Measurements from ENCODE around the gene FCAR.
A peak's percentile ranks its signal among the peaks of the same experiment; 100 is the strongest.
"Not testable (repeated sequence)": the region's sequence is repeated elsewhere in the genome, so short reads cannot be mapped to it uniquely, and the experiment has no call there.

The FCAR gene

DNA sequence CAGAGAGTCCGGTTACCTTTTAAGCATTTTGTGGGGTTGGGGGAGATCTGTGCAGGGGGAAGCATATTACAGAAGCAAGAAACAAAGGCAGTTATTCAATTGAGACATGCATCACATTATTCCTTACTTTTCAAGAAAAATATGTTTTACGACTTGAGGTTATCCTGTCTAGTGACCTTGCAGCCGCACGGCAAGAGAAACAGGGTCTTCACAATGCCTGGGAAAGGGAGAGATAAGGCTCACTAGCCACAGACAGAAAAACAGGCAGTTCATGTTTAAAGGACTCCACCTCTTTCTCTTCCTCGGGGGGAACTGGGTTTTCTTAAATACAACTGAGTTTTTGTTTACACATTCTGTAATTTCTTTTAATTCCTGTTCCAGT lies 31.4 kb downstream of the FCAR start:
- no peaks in the 10 kb centered on the region for H3K27me3 ChIP-seq (ENCODE audit: insufficient read depth, low read length)
- no peak overlapping the region for H3K4ac ChIP-seq (ENCODE audit: low read depth, low read length)
- no peaks in the 10 kb centered on the region for H3K36me3 ChIP-seq (ENCODE audit: control insufficient read depth in 1 of 2, insufficient read depth in 2 of 2, low read length in 2 of 2)
- WGBS (ENCODE audit: extremely low coverage, insufficient coverage, insufficient read length): no CpG with 5 or more reads among the region's 5 CpGs
- no peak overlapping the region for H3K9ac ChIP-seq (ENCODE audit: low read length)
- H2BK120ac ChIP-seq (ENCODE audit: insufficient read depth, low read length, poor library complexity): no peak overlapping the region
- H2AK5ac ChIP-seq (ENCODE audit: low read length): no peak overlapping the region
- no peak overlapping the region for H2BK12ac ChIP-seq (ENCODE audit: low read length)
- H3K4me2 ChIP-seq (ENCODE audit: low read length): no peak overlapping the region
- H3K4me3 ChIP-seq (ENCODE audit: low read depth, low read length): no peak overlapping the region
- no peak overlapping the region for H4K91ac ChIP-seq (ENCODE audit: low read depth, low read length)
- H3K14ac ChIP-seq (ENCODE audit: low read length): no peak overlapping the region
- no peak overlapping the region for H4K12ac ChIP-seq (ENCODE audit: low read depth, low read length)
- no peak overlapping the region for H2AFZ ChIP-seq (ENCODE audit: insufficient read depth, low read length, poor library complexity)
- no peak overlapping the region for H3K18ac ChIP-seq (ENCODE audit: low read length)
- H4K8ac ChIP-seq (ENCODE audit: low read depth, low read length): no peak overlapping the region
- peak overlapping the region; percentile 70 for H3K27ac ChIP-seq (ENCODE audit: low read depth, low read length)
- H3K4me1 ChIP-seq (ENCODE audit: control insufficient read depth in 1 of 2, insufficient read depth in 2 of 2, low read length in 2 of 2): peaks cover 10 to 12% of the 10 kb centered on the region in 2 experiments
- no peak overlapping the region for H3K23ac ChIP-seq (ENCODE audit: low read length)
- H3K79me2 ChIP-seq (ENCODE audit: control insufficient read depth, insufficient read depth, low read length, poor library complexity): no peaks in the 10 kb centered on the region
- H3K9me3 ChIP-seq (ENCODE audit: insufficient read depth, low read depth, low read length): peaks cover 6% of the 10 kb centered on the region
- peaks cover 12% of the 10 kb centered on the region for H3K79me1 ChIP-seq (ENCODE audit: low read length)
- DNase-seq: no peak
- H2BK5ac ChIP-seq (ENCODE audit: low read depth, low read length, poor library complexity): no peak overlapping the region

DNA sequence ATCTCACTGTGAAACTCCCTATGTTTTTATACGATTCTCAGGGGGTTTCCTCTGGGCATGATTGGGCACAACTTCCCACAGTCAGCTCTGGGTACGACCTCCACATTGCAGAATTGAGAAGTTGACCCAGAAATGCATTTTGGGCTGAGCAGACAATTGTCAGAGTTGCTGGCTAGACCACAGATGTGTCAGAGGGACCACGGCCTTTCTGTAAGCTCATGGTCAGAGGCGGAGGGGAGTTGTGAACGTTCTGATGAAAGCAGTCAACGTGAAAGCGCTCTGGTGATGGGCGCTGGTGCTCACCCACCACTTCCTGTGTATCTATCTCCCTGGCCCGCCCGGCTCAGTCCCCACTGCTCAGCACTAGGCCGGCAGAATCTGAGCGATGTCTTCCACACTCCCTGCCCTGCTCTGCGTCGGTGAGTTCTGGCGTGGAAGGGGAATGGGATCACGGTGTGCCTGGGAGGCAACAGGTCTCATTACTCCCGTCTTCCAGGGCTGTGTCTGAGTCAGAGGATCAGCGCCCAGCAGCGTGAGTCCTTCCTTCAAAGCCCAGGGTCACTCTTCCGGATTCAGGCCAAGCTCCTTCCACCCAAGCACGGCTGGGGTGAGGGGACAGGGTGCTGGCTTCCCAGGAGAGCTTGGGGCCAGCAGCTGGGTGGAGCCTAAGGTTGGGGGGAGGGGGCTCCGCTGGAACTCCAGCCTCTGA lies 31.9 kb downstream of the FCAR start, which contains the start of gene NCR1:
TSS of gene NCR1 (plus strand) at position 346 of the 709 bp plus-strand sequence. CDS start at position 386, 40 bp downstream.
- no CpG with 5 or more reads among the region's 22 CpGs for WGBS (ENCODE audit: extremely low coverage, insufficient coverage, insufficient read length)

DNA sequence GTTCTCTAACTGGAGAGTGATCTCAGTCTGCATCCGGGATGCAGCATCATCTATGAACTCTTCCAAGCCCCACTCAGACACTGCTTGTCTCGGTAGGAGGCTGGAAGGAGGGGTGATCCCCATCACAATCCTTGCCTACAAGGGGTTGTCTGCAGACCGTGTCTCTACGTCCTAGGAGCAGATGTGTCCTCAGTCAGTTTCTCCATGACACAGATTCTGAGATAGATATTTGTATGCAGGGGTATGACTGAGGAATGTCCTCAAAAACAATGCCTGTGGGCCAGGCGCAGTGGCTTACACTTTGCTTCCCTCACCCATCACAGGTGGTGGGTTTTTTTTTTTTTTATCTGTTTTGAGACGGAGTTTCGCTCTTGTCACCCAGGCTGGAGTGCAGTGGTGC lies 32.8 kb downstream of the FCAR start:
- DNase-seq: no peak
- Histone ChIP-seq H3K4ac (ENCODE audit: low read depth, low read length) (no peak overlapping the region), H3K23ac (ENCODE audit: low read length) (no peak overlapping the region), H3K14ac (ENCODE audit: low read length) (no peak overlapping the region), H3K27me3 (ENCODE audit: insufficient read depth, low read length) (no peaks in the 10 kb centered on the region), H3K79me1 (ENCODE audit: low read length) (peaks cover 10% of the 10 kb centered on the region), H4K8ac (ENCODE audit: low read depth, low read length) (peak overlapping the region; percentile 11), H3K4me2 (ENCODE audit: low read length) (no peak overlapping the region), H3K9me3 (ENCODE audit: insufficient read depth, low read depth, low read length) (peaks cover 6% of the 10 kb centered on the region), H3K18ac (ENCODE audit: low read length) (no peak overlapping the region), H3K79me2 (ENCODE audit: control insufficient read depth, insufficient read depth, low read length, poor library complexity) (no peaks in the 10 kb centered on the region), H2BK5ac (ENCODE audit: low read depth, low read length, poor library complexity) (no peak overlapping the region), H4K12ac (ENCODE audit: low read depth, low read length) (no peak overlapping the region), H3K36me3 (ENCODE audit: control insufficient read depth in 1 of 2, insufficient read depth in 2 of 2, low read length in 2 of 2) (no peaks in the 10 kb centered on the region), H2AFZ (ENCODE audit: insufficient read depth, low read length, poor library complexity) (no peak overlapping the region), H2BK120ac (ENCODE audit: insufficient read depth, low read length, poor library complexity) (no peak overlapping the region), H2BK12ac (ENCODE audit: low read length) (peak overlapping the region; percentile 5), H2AK5ac (ENCODE audit: low read length) (peak overlapping the region; percentile 24), H3K4me3 (ENCODE audit: low read depth, low read length) (no peak overlapping the region), H3K9ac (ENCODE audit: low read length) (no peak overlapping the region), H3K4me1 (ENCODE audit: control insufficient read depth in 1 of 2, insufficient read depth in 2 of 2, low read length in 2 of 2) (peaks cover 10 to 12% of the 10 kb centered on the region in 2 experiments), H4K91ac (ENCODE audit: low read depth, low read length) (peak overlapping the region; percentile 78), H3K27ac (ENCODE audit: low read depth, low read length) (peak overlapping the region; percentile 70)
- no CpG with 5 or more reads among the region's 7 CpGs for WGBS (ENCODE audit: extremely low coverage, insufficient coverage, insufficient read length)

More for the DNA sequence above, 31.9 kb downstream of the FCAR start, which contains the start of gene NCR1:
- peak within 1 kb of the TSS; percentile 11 for H4K8ac ChIP-seq (ENCODE audit: low read depth, low read length)
- peak within 1 kb of the TSS; percentile 78 for H4K91ac ChIP-seq (ENCODE audit: low read depth, low read length)
- H3K79me1 ChIP-seq (ENCODE audit: low read length): peaks cover 10% of the 10 kb centered on the region
- peak within 1 kb of the TSS; percentile 11 for H2BK5ac ChIP-seq (ENCODE audit: low read depth, low read length, poor library complexity)
- no peaks in the 10 kb centered on the region for H3K36me3 ChIP-seq (ENCODE audit: control insufficient read depth in 1 of 2, insufficient read depth in 2 of 2, low read length in 2 of 2)
- no peak within 1 kb of the TSS for H3K23ac ChIP-seq (ENCODE audit: low read length)
- no peaks in the 10 kb centered on the region for H3K27me3 ChIP-seq (ENCODE audit: insufficient read depth, low read length)
- H3K4me3 ChIP-seq (ENCODE audit: low read depth, low read length): no peak within 1 kb of the TSS
- H2AK5ac ChIP-seq (ENCODE audit: low read length): peak within 1 kb of the TSS; percentile 24
- no peak within 1 kb of the TSS for H3K4ac ChIP-seq (ENCODE audit: low read depth, low read length)
- peak within 1 kb of the TSS; percentile 3 for H2BK120ac ChIP-seq (ENCODE audit: insufficient read depth, low read length, poor library complexity)
- H3K9me3 ChIP-seq (ENCODE audit: insufficient read depth, low read depth, low read length): peaks cover 6% of the 10 kb centered on the region
- peak; percentile 43 to 69 for DNase-seq
- peak within 1 kb of the TSS; percentile 70 for H3K27ac ChIP-seq (ENCODE audit: low read depth, low read length)
- no peak within 1 kb of the TSS for H3K18ac ChIP-seq (ENCODE audit: low read length)
- peak within 1 kb of the TSS; percentile 31 for H3K9ac ChIP-seq (ENCODE audit: low read length)
- no peak within 1 kb of the TSS for H3K4me2 ChIP-seq (ENCODE audit: low read length)
- peak within 1 kb of the TSS; percentile 23 for H3K14ac ChIP-seq (ENCODE audit: low read length)
- H2AFZ ChIP-seq (ENCODE audit: insufficient read depth, low read length, poor library complexity): no peak within 1 kb of the TSS
- no peak within 1 kb of the TSS for H4K12ac ChIP-seq (ENCODE audit: low read depth, low read length)
- H3K79me2 ChIP-seq (ENCODE audit: control insufficient read depth, insufficient read depth, low read length, poor library complexity): no peaks in the 10 kb centered on the region
- peaks cover 10 to 12% of the 10 kb centered on the region in 2 experiments for H3K4me1 ChIP-seq (ENCODE audit: control insufficient read depth in 1 of 2, insufficient read depth in 2 of 2, low read length in 2 of 2)
- peak within 1 kb of the TSS; percentile 20 for H2BK12ac ChIP-seq (ENCODE audit: low read length)

DNA sequence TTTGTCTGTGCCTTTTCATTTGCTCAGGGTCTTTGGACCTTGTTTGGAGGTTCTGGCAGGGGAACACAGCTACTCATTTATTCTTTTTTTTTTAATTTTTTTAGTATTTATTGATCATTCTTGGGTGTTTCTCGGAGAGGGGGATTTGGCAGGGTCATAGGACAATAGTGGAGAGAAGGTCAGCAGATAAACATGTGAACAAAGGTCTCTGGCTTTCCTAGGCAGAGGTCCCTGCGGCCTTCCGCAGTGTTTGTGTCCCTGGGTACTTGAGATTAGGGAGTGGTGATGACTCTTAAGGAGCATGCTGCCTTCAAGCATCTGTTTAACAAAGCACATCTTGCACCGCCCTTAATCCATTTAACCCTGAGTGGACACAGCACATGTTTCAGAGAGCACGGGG lies 33.9 kb downstream of the FCAR start:
- not testable (repeated sequence) for H3K14ac ChIP-seq (ENCODE audit: low read length); H2BK12ac ChIP-seq (ENCODE audit: low read length); H4K91ac ChIP-seq (ENCODE audit: low read depth, low read length); H4K12ac ChIP-seq (ENCODE audit: low read depth, low read length); H3K23ac ChIP-seq (ENCODE audit: low read length); H3K27ac ChIP-seq (ENCODE audit: low read depth, low read length); H3K9me3 ChIP-seq (ENCODE audit: insufficient read depth, low read depth, low read length); H2BK120ac ChIP-seq (ENCODE audit: insufficient read depth, low read length, poor library complexity); H2AK5ac ChIP-seq (ENCODE audit: low read length); H3K79me1 ChIP-seq (ENCODE audit: low read length); DNase-seq; H3K18ac ChIP-seq (ENCODE audit: low read length); H3K4me3 ChIP-seq (ENCODE audit: low read depth, low read length); H3K36me3 ChIP-seq (ENCODE audit: control insufficient read depth in 1 of 2, insufficient read depth in 2 of 2, low read length in 2 of 2); H2BK5ac ChIP-seq (ENCODE audit: low read depth, low read length, poor library complexity); H3K27me3 ChIP-seq (ENCODE audit: insufficient read depth, low read length); H3K79me2 ChIP-seq (ENCODE audit: control insufficient read depth, insufficient read depth, low read length, poor library complexity); H3K4ac ChIP-seq (ENCODE audit: low read depth, low read length); H4K8ac ChIP-seq (ENCODE audit: low read depth, low read length); H2AFZ ChIP-seq (ENCODE audit: insufficient read depth, low read length, poor library complexity); H3K9ac ChIP-seq (ENCODE audit: low read length); H3K4me2 ChIP-seq (ENCODE audit: low read length)
- WGBS (ENCODE audit: extremely low coverage, insufficient coverage, insufficient read length): no CpG with 5 or more reads among the region's 5 CpGs
- H3K4me1 ChIP-seq (ENCODE audit: control insufficient read depth in 1 of 2, insufficient read depth in 2 of 2, low read length in 2 of 2): peaks cover 10 to 12% of the 10 kb centered on the region in 2 experiments

All from trophoblast cell (in vitro differentiated cells and primary cell).